Measurements from ENCODE around the gene GRIFIN. TPM values are rescaled to one million over a fixed set of nuclear protein-coding genes. Genes with fewer than 3 reads are reported as not detected.
"Not testable (repeated sequence)": the region's sequence is repeated elsewhere in the genome, so short reads cannot be mapped to it uniquely, and the experiment has no call there.

The GRIFIN gene
- total RNA-seq, 2 donors from 2014 or later, result not detected

DNA sequence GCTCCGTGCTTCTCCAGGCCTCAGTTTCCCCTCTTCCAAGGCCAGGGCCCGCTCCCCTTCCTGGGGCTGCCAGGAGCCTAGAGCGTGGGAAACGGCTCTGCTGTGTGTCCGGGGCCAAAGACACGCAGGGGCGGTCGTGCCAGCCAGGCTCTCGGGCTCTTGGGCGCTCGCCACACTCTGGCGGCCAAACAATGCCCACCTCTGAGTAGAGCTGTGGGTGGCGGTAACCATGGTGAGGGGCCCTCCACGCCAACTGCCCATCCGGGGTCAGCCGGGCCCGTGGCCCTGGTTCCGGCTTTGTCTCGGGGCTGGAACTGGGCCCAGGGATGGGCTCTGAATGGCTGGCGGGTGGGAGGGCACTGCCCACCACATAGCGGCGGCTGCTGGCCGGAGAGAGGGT, 16.0 kb downstream of the GRIFIN start:
- H3K27ac Mint-ChIP-seq, result no peak overlapping the region

DNA sequence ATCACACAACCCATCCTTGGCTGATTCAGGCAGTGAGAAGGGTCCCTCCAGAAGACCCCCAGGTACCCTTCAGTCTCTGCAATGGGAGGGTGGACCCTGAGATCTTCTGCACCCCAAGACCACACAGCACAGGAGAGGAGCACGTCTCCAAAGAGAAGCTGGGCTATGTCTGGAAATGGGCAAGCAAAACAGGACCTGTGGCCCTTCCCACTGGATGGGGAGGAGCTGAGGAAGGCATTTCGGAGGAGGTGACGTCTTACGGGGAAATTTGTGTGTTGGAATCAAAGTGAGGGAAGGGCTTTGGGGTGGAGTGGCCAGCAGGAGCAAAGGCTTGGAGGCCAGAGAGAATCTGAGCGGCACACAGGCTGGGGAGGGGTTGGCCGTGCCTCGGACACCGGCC, 16.5 kb downstream of the GRIFIN start:
- WGBS, 2 experiments (ENCODE audit: insufficient coverage in 1 of 2, insufficient read length in 1 of 2), result 84 to 92% methylated on average over 4 to 8 of the region's 8 CpGs
- H3K9ac ChIP-seq (ENCODE audit: extremely low read depth, low read length, poor library complexity, severe bottlenecking), result no peak overlapping the region

More for the DNA sequence above, 16.0 kb downstream of the GRIFIN start:
- TF ChIP-seq, protein P1, sequence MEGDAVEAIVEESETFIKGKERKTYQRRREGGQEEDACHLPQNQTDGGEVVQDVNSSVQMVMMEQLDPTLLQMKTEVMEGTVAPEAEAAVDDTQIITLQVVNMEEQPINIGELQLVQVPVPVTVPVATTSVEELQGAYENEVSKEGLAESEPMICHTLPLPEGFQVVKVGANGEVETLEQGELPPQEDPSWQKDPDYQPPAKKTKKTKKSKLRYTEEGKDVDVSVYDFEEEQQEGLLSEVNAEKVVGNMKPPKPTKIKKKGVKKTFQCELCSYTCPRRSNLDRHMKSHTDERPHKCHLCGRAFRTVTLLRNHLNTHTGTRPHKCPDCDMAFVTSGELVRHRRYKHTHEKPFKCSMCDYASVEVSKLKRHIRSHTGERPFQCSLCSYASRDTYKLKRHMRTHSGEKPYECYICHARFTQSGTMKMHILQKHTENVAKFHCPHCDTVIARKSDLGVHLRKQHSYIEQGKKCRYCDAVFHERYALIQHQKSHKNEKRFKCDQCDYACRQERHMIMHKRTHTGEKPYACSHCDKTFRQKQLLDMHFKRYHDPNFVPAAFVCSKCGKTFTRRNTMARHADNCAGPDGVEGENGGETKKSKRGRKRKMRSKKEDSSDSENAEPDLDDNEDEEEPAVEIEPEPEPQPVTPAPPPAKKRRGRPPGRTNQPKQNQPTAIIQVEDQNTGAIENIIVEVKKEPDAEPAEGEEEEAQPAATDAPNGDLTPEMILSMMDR (conservative IDR thresholded peaks at IDR 0.05), result no peak
- WGBS, 2 experiments (ENCODE audit: insufficient coverage in 1 of 2, insufficient read length in 1 of 2), result 89 to 94% methylated on average over 9 to 23 of the region's 23 CpGs
- no peaks in the 10 kb centered on the region for H3K27me3 ChIP-seq (ENCODE audit: control insufficient read depth, insufficient read depth, low read length, poor library complexity, severe bottlenecking)
- H3K9me3 Mint-ChIP-seq, result peaks cover 5% of the 10 kb centered on the region
- no peak for DNase-seq
- no peaks in the 10 kb centered on the region for H3K36me3 ChIP-seq (ENCODE audit: control insufficient read depth, insufficient read depth, low read length)
- H3K4me3 Mint-ChIP-seq, result no peak overlapping the region
- no peaks in the 10 kb centered on the region for H3K9me3 ChIP-seq (ENCODE audit: control insufficient read depth, low read length)
- H3K9ac ChIP-seq (ENCODE audit: extremely low read depth, low read length, poor library complexity, severe bottlenecking), result no peak overlapping the region
- no peaks in the 10 kb centered on the region for H3K4me1 ChIP-seq (ENCODE audit: control insufficient read depth, insufficient read depth, low read length)
- H3K4me3 ChIP-seq (ENCODE audit: low read length), result no peak overlapping the region
- no peak overlapping the region for H3K27ac ChIP-seq (ENCODE audit: low read depth, low read length)
- no peaks in the 10 kb centered on the region for H3K36me3 Mint-ChIP-seq (ENCODE audit: low read depth)
- no peaks in the 10 kb centered on the region for H3K4me1 Mint-ChIP-seq
- H3K27me3 Mint-ChIP-seq (ENCODE audit: insufficient read depth), result peaks cover 2% of the 10 kb centered on the region

DNA sequence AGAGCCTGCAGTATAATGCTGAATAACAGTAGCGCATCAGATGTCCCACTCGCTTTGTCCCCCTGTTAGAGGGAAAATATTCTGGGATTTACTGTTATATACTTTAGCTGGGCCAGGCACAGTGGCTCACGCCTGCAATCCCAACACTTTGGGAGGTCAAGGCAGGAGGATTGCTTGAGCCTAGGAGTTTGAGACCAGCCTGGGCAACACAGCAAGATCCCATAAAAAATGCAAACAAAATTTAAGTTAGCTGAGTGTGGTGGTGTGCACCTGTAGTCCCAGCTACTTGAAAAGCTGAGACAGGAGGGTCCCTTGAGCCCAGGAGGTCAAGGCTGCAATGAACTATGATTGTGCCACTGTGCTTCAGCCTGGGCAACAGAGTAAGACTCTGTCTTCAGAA, 22.3 kb downstream of the GRIFIN start:
- H3K36me3 ChIP-seq (ENCODE audit: control insufficient read depth, insufficient read depth, low read length); DNase-seq; H3K4me3 ChIP-seq (ENCODE audit: low read length); H3K4me3 Mint-ChIP-seq; H3K36me3 Mint-ChIP-seq (ENCODE audit: low read depth); H3K4me1 Mint-ChIP-seq; H3K4me1 ChIP-seq (ENCODE audit: control insufficient read depth, insufficient read depth, low read length); H3K27me3 Mint-ChIP-seq (ENCODE audit: insufficient read depth); H3K27ac Mint-ChIP-seq; H3K9me3 ChIP-seq (ENCODE audit: control insufficient read depth, low read length); H3K9ac ChIP-seq (ENCODE audit: extremely low read depth, low read length, poor library complexity, severe bottlenecking); H3K9me3 Mint-ChIP-seq; H3K27ac ChIP-seq (ENCODE audit: low read depth, low read length); H3K27me3 ChIP-seq (ENCODE audit: control insufficient read depth, insufficient read depth, low read length, poor library complexity, severe bottlenecking): not testable (repeated sequence)
- 94 to 100% methylated on average over 3 of the region's 3 CpGs for WGBS, 2 experiments (ENCODE audit: insufficient coverage in 1 of 2, insufficient read length in 1 of 2)

More for the DNA sequence above, 16.5 kb downstream of the GRIFIN start:
- Histone ChIP-seq H3K27ac (ENCODE audit: low read depth, low read length) (no peak overlapping the region), H3K27me3 (ENCODE audit: control insufficient read depth, insufficient read depth, low read length, poor library complexity, severe bottlenecking) (no peaks in the 10 kb centered on the region), H3K36me3 (ENCODE audit: control insufficient read depth, insufficient read depth, low read length) (no peaks in the 10 kb centered on the region), H3K4me1 (ENCODE audit: control insufficient read depth, insufficient read depth, low read length) (no peaks in the 10 kb centered on the region), H3K9me3 (ENCODE audit: control insufficient read depth, low read length) (no peaks in the 10 kb centered on the region), H3K4me3 (ENCODE audit: low read length) (no peak overlapping the region)
- DNase-seq, result no peak
- Mint-ChIP-seq H3K36me3 (ENCODE audit: low read depth) (no peaks in the 10 kb centered on the region), H3K4me1 (no peaks in the 10 kb centered on the region), H3K27me3 (ENCODE audit: insufficient read depth) (peaks cover 2% of the 10 kb centered on the region), H3K9me3 (peaks cover 7% of the 10 kb centered on the region), H3K4me3 (no peak overlapping the region), H3K27ac (no peak overlapping the region)
- TF ChIP-seq, protein P1 (conservative IDR thresholded peaks at IDR 0.05), result no peak

DNA sequence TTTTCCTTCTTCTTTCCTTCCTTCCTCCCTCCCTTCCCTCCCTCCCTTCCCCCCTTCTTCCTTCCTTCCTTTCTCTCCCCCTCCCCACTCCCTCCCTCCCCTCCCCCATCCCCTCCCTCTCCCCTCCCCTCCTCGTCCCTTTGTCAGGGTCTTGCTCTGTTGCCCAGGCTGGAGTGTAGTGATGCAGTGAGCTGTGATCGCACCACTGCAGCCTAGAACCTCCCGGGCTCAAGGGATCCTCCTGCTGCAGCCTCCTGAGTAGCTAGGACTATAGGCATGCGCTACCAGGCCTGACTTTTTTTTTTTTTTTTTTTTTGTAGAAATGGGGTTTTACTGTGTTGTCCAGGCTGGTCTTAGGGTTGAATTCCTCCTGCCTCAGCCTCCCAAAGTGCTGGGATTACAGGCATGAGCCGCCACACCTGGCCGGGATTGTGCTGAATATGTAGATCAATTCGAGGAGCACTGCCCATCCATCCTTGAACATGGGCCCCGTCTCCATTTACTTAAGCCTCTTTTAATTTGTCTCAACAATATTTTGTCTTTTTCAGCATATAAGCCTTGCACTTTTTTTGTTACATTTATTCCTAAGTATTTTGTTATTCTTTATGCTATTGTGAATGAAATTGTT, 23.4 kb downstream of the GRIFIN start:
- no peak for DNase-seq
- no peak overlapping the region for H3K4me3 Mint-ChIP-seq
- H3K27ac ChIP-seq (ENCODE audit: low read depth, low read length), result no peak overlapping the region
- no peak overlapping the region for H3K9ac ChIP-seq (ENCODE audit: extremely low read depth, low read length, poor library complexity, severe bottlenecking)
- TF ChIP-seq, protein P1 (conservative IDR thresholded peaks at IDR 0.05), result no peak
- 94 to 95% methylated on average over 5 to 8 of the region's 8 CpGs for WGBS, 2 experiments (ENCODE audit: insufficient coverage in 1 of 2, insufficient read length in 1 of 2)
- H3K9me3 ChIP-seq (ENCODE audit: control insufficient read depth, low read length), result no peaks in the 10 kb centered on the region
- no peaks in the 10 kb centered on the region for H3K36me3 Mint-ChIP-seq (ENCODE audit: low read depth)
- H3K4me1 ChIP-seq (ENCODE audit: control insufficient read depth, insufficient read depth, low read length), result no peaks in the 10 kb centered on the region
- H3K36me3 ChIP-seq (ENCODE audit: control insufficient read depth, insufficient read depth, low read length), result no peaks in the 10 kb centered on the region
- peaks cover 2% of the 10 kb centered on the region for H3K4me1 Mint-ChIP-seq
- H3K27me3 ChIP-seq (ENCODE audit: control insufficient read depth, insufficient read depth, low read length, poor library complexity, severe bottlenecking), result no peaks in the 10 kb centered on the region
- H3K9me3 Mint-ChIP-seq, result peaks cover 4% of the 10 kb centered on the region
- no peak overlapping the region for H3K4me3 ChIP-seq (ENCODE audit: low read length)
- H3K27ac Mint-ChIP-seq, result no peak overlapping the region
- H3K27me3 Mint-ChIP-seq (ENCODE audit: insufficient read depth), result peaks cover 2% of the 10 kb centered on the region
